HG03045 (cell line): ENCODE data around the gene ERBB4.
"Not testable (repeated sequence)": the region's sequence is repeated elsewhere in the genome, so short reads cannot be mapped to it uniquely, and the experiment has no call there.

ENCODE experiments used
- ATAC-seq: cut with Tn5 transposase; IDR thresholded peaks from one replicate; pipeline ENCODE4 v1.9.1; 2021; ENCODE audit warnings: mild to moderate bottlenecking, moderate library complexity; ENCODE audit not compliant: unreplicated experiment

Gene ERBB4

DNA sequence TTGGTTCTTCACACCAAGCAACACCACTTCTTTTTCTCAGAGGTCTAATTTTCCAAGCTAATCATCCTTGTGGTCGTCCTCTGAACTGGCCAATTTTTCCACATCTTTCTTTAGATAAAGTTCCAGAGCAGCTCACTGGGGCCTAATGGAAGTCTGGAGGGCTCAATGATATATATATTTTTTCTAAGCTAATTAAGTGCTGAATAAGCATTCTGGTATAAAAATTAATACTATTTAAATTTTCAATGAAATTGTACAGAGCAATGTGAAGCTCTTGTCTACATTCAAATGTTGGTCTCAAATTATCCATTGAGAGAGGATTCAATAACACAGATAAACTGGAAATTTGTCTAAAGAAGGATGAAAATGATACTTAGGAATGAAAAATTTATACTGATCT is 866.6 kb downstream of the ERBB4 start:
- ATAC-seq = no peak

- ATAC-seq = no peak
These were observed 873.3 kb downstream of the ERBB4 start for GRCh38 chr2:211665299-211665698.

DNA sequence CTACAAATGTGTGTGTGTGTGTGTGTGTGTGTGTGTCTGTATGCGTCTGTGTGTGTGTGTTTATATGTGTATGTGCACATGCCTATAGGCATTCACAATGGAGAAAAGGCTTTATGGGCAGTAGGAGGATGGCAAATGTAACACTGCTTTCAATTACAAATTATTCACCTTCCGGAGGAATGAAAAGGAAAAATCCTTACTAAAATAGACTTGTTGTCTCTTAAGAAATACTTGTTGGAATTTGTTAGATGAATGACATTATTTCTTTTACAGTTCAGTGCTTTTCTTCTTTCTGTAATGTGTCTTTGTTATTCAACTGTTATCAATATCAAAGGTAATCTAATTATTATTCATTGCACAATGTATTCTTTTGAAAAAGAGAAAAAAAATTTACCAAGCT is 874.3 kb downstream of the ERBB4 start:
- no peak for ATAC-seq

DNA sequence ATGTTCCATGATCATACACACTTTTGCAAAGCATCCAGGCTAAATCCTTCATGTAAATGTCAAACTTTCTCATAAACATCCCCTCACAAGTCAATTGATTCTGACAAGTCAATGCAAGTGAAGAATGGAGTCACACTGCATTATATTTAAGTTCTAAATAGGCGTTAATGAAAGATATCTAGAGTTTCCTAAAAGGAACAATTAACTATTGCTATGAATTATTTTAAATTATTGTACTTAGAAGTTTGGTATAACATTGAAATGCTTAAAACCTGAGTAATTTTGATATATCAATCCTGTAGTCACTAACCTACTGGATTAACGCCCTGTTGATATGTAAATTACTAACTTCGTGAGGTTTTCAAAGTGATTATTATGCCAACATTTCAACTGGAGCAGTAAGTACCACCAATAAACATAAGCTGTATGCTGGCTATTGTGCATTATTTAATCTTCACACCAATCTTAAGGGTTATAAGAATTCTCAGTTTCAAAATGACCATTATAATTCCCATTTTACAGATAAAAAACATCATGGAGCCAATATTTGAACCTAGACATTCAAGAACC is 884.3 kb downstream of the ERBB4 start:
- no peak for ATAC-seq

GRCh38 chr2:211652327-211652726 is 886.3 kb downstream of the ERBB4 start:
- ATAC-seq = no peak

- ATAC-seq = no peak
These were observed 889.3 kb downstream of the ERBB4 start for GRCh38 chr2:211649331-211649730.

DNA sequence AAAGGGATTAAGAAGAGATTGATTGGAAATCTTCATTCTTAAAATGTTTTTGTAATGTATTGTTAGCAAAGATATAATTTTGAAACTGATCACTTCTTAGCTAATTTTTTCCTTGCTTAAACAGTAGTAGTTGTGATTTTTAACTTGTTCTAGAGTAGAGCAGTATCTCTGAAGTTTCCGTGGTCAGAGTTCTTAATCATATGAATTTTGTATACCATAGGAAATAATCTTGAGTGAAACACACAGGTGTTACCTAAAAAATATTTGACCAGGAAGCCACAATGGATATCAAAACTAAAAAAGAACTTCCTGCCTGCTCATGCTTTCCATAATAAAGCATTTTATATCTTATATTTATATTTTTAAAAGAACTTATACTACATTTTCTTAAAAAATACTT is 907.1 kb downstream of the ERBB4 start:
- ATAC-seq = no peak

GRCh38 chr2:211623096-211623495 is 915.5 kb downstream of the ERBB4 start:
- no peak for ATAC-seq

- ATAC-seq = no peak
These were observed 917.6 kb downstream of the ERBB4 start for GRCh38 chr2:211620986-211621385.

DNA sequence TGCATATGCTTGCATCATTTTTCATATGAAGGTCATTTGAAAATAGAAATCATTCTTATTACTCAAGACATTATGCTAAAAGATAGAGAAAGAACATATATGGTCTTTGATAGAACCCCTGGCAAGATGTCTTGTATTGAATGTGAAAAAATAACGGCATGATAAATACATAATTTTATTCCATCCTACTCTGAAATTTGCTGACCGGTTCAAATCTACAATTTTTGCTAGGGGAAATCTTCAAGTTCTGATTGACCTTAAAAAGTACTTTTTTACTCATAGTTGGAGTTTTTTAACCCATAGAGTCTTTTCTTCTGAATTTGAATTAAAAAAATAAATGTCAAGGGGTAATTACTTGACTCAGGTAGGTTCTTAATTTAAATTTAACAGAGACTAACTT is 920.8 kb downstream of the ERBB4 start:
- ATAC-seq = no peak

DNA sequence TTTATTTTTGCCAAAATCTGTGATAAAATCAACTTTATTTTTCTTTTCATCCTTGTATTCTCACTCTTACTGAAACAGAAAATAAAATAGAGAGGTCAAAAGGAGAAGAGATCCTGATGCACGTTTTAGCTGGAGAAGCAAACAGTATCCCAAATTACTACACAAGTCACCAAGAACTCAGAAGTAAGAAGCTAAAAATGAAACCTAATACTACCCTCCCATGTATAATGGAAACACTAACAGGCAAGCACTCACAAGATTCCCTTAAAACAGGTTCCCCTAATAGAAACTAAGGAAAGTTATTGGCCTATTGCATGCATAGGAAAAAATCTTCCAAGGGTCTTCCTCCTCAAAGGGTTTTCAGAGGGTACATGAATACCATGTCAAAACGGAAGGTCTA is 927.0 kb downstream of the ERBB4 start:
- no peak for ATAC-seq

DNA sequence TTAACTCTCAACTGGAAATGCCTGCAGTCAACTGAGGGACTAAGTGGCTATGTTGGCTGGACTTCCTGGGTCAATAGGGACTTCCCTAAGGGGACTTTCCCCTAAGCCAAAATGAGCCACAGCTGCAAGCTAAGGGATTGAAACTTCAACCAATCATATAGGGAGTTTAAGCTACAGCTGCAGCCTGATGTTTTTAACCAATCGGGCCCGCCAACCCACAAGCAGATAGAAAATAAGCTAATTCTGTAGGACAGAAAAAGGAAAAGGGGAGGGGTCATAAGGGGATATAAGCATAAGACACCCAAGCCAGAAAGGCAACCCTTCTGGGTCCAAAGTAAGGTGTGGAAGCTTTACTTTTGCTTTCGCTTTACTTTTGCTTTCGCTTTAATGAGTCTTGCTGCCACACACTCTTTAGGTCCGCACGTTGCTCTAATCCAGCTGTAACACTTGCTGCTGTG is 927.5 kb downstream of the ERBB4 start:
- no peak for ATAC-seq

DNA sequence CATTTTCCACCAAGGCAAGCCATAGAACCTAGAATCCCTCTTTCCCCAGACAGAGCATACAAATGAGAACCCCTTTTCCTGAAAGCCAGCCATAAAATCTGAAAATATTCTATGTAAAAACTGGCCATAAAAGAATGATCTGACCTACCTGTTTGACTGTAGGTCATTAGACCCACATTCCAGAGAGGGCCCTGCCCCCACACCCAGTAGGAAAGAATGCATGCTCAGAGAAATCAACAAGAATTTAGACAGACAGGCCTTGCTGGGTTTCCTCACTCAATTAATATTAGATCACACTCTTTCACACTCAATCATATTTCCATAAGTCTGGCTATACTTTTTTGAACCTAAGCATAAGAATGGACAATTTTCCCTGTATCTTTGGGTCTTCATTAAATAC is 929.5 kb downstream of the ERBB4 start:
- ATAC-seq = no peak

GRCh38 chr2:211599146-211599545 is 939.5 kb downstream of the ERBB4 start:
- no peak for ATAC-seq

DNA sequence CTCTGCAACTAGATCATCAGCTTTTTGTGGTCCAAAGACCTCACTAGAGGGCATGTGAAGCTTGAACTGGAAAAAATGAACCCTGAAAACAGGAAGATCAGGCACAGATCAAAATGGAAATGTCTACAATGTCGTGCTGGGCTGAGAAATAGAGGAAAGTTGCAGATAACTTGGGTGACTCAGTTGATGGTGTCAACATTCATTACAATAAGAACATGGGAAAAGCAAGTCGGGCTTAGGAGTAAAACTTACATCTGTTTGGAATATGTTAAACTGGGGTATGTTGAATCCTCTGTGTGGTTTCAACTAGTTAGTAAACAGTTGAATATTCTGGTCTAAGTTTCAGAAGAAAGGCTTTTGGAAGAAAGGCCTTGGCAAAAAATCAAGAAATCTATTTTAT is 940.4 kb downstream of the ERBB4 start:
- ATAC-seq = no peak

DNA sequence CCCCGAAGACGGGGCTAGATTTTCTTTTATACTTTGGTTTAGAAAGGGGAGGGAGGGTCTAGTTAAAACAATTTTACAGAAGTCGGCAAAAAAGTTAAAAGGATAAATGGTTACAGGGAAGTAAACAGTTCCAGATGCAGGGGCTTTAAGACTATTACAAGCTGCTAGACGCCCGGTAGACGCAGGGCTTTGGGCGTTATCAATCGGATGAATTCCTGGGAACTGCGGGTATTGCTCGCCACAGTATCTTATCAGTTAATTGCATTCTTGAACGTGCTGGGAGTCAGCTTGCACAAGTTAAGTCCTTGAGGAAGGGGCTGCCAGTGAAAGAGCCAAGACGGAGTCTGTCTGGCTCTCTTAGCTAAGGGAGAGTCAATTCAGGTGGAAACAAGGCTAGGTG is 946.6 kb downstream of the ERBB4 start:
- not testable (repeated sequence) for ATAC-seq

- no peak for ATAC-seq
These were observed 947.2 kb downstream of the ERBB4 start for GRCh38 chr2:211591426-211591825.

GRCh38 chr2:211568439-211568838 is 970.2 kb downstream of the ERBB4 start:
- no peak for ATAC-seq

- ATAC-seq = no peak
These were observed 974.2 kb downstream of the ERBB4 start for GRCh38 chr2:211564441-211564840.

DNA sequence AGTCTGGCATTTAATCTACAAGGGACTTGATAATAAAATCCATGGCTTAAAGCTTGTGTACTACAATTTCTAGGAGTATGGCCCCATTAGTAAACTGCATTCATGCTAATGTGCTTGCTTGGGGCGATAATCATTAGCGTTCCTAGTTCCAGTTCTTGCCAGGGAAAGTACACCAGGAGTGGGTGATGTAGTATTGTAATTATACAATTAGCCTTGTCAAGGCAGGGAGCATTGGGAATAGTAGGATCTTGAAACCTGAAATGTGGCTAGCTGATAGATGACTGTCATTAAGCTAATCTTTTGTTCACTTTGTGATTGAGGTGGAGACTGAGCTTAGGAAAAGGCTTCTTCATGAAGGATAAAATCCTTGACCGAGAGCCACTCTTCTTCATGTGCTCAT is 993.0 kb downstream of the ERBB4 start:
- ATAC-seq = no peak

- no peak for ATAC-seq
These were observed 1004.0 kb downstream of the ERBB4 start for GRCh38 chr2:211534632-211535031.

- ATAC-seq = not testable (repeated sequence)
These were observed 1014.4 kb downstream of the ERBB4 start for GRCh38 chr2:211524248-211524647.

- ATAC-seq = no peak
These were observed 1022.1 kb downstream of the ERBB4 start for GRCh38 chr2:211516537-211516936.
